EL (cell line): Measurements from ENCODE around the gene CYP4F22.
"Not testable (repeated sequence)": the region's sequence is repeated elsewhere in the genome, so short reads cannot be mapped to it uniquely, and the experiment has no call there.

Source experiments
- DNase-seq: peaks from one replicate; pipeline ENCODE4 v3.0.0-alpha.2; 2016

CYP4F22 gene

GRCh38 chr19:15508035-15508710, at the start of gene CYP4F22:
CYP4F22 (plus strand) TSS chr19:15508525; CDS start chr19:15525337, 16,812 bp downstream.
- DNase-seq: no peak

GRCh38 chr19:15461694-15462093, 46.6 kb upstream of the CYP4F22 start:
- DNase-seq: no peak

- DNase-seq: no peak
These were observed 44.4 kb upstream of the CYP4F22 start for GRCh38 chr19:15463861-15464371.

GRCh38 chr19:15464394-15465385, 43.6 kb upstream of the CYP4F22 start, which contains the start of gene RASAL3:
RASAL3 (minus strand) TSS chr19:15464544; CDS start chr19:15464358, 186 bp downstream.
- no peak for DNase-seq

DNA sequence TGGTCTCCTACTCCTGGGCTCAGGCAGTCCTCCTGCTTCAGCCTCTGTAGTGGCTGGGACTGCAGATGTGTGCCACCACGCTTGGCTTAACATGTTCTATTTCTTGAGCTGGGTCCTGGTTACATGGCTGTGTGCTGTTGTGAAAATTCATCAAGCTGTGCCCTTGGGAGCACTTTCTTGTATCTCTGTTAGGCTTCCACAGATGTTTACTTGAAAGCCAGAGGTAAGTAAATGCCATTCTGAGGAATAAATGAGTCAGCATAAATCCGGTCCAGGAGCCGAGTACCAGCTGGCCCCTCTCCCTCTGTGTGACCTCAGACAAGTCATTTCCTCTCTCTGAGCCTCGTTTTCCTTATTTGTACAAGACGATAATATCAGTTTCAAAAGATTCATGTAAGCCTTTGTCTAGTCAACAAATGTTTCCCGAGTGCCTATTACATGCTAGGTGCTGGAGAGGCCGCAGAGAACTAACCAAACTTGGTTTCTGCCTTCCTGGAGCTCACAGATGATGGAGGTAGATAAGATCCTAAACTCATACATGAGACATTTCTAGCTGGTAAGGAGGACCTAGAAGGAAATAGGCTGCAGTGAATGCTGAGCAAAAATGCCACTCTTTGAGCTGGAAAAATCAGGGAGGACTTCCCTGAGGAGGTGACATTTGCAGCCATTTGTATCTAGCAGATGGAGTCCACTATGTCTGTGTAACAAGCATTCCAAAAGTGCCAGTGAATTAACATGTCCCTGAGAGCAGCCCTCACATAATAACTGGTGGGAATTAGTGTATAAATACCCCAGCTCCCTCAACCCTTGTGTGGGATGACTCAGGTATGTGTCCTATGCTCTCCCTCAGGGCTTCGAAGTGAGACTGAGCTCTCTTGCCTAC, 41.2 kb upstream of the CYP4F22 start:
- DNase-seq: peak; percentile 43

- DNase-seq: no peak
These were observed 40.6 kb upstream of the CYP4F22 start for GRCh38 chr19:15467734-15468214.

- no peak for DNase-seq
These were observed 39.4 kb upstream of the CYP4F22 start for GRCh38 chr19:15468675-15469512.

DNA sequence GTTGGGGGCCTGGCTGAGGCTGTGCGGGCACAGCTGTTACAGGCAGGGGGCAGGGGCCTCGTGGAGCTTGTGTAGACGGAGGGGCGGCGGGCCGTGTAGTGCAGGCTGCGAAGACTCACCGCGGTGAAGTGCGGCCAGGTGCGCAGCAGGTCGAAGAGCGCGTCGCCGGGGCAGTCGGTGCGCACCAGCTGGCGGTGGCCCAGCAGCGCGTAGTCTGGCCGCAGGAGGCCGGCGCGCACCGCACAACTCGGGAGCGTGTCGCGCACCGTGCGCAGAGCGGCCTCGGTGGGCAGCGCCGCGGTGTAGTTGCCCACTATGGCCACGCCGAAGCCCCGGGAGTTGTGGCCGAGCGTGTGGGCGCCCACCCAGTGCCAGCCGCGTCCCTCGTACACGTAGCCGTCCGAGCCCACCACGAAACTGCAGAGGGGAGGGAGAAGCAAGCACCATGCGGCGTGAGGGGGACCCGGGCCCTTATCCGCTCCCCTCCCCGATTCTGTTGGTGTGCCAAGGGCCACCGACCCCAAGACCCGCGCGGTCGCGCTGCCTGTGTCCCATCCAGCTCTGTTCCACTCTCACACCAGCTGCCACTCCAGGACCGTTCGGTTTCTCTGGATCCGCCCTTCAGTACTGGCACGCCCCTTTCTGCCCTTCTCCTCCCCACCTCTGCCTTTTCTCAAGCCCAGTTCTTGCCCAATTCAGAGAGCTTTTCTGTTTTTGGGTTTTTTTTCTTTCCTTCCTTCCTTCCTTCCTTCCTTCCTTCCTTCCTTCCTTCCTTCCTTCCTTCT, 38.6 kb upstream of the CYP4F22 start:
- DNase-seq: no peak

DNA sequence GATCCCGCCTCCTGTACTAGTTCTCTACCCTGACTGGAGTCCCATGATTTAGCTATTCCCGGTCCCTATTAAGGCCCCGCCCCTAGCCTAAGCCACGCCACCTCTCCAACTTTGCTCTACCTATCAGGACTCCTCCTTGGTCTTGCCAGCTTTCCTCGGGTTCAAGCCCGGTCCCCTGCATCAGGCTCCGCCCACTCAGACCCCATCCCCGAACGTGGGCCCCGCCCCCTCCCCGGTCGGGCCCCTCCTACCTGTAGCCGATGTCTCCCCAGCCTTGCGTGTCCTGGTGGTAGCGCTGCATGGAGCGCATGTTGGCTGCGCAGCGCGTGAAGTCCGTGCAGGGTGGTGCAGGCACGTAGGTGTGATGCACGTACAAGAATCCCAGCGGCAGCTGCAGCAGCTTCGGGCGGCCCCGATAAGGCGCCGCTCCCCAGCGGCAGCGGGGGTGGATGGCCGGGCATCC, 36.7 kb upstream of the CYP4F22 start:
- no peak for DNase-seq

GRCh38 chr19:15473821-15474220, 34.5 kb upstream of the CYP4F22 start:
- DNase-seq: not testable (repeated sequence)

- no peak for DNase-seq
These were observed 33.2 kb upstream of the CYP4F22 start for GRCh38 chr19:15475169-15475568.

GRCh38 chr19:15475611-15476010, 32.7 kb upstream of the CYP4F22 start:
- DNase-seq: no peak

- no peak for DNase-seq
These were observed 32.0 kb upstream of the CYP4F22 start for GRCh38 chr19:15476325-15476724.

GRCh38 chr19:15479391-15480345, 28.7 kb upstream of the CYP4F22 start, which contains the start of gene PGLYRP2:
PGLYRP2 (minus strand) TSS chr19:15479501; CDS start chr19:15479371, 130 bp downstream.
- DNase-seq: no peak

DNA sequence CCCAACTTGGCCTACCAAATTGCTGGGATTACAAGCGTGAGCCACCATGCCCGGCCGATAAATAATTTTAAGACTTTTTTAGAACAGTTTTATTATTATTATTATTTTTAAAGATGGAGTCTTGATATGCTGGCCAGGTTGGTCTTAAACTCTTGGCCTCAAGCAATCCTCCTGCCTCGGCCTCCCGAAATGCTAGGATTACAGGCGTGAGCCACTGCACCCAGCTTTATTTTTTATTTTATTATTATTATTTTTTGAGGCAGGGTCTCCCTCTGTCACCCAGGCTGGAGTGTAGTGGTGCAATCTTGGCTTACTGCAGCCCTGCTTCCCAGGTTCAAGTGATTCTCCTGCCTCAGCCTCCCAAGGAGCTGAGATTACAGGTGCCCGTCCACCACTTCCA, 27.3 kb upstream of the CYP4F22 start:
- DNase-seq: not testable (repeated sequence)

GRCh38 chr19:15485768-15486167, 22.6 kb upstream of the CYP4F22 start:
- not testable (repeated sequence) for DNase-seq

GRCh38 chr19:15487038-15487437, 21.3 kb upstream of the CYP4F22 start:
- DNase-seq: no peak

DNA sequence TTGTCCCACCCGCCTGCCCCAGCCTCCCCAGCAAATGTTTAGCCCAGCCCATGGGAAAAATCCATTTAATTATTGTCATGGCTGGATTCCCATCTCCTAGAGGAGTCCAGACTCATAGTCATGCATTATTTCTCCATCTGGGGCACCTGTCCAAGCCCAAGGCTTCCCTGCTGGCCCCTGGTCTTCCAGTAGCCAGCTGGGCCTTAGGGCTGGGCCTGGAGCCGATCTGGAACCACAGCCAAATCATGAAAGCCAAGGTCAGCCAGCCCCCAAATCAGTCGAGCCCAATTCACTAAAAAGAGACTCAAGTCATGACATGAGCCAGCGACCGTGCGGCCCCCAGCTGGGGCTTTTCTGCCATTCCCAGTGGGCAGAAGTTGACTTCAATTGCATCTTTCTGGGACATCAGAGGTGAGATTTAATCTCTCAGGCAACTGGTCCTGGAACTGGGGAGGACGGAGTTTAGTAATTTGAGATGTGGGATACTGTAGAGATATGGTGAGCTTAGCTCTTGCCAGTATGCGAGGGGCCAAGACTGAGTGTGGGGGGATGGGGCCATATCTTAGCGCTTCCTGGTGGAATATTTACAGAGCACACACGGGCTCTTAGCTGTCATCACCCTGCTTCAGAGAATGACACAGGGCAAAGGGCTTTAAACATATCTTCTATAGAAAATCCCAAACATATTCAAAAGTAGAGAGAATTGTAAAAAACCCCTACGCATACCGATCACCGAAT, 19.7 kb upstream of the CYP4F22 start:
- no peak for DNase-seq
